ENCODE measurements around the gene CASD1.

GRCh38 chr7:94498918-94499317 lies 10.7 kb upstream of the CASD1 start:
- TF ChIP-seq MXI1 (IDR thresholded peaks at IDR 0.05; ENCODE audit: borderline replicate concordance, low read depth, low read length) = no peak
- no peak for TF ChIP-seq BHLHE40 (IDR thresholded peaks at IDR 0.05; ENCODE audit: low read depth, low read length)
- no peak for TF ChIP-seq CTCF (conservative IDR thresholded peaks at IDR 0.05; ENCODE audit: low read depth, low read length)
- TF ChIP-seq POLR2A (IDR thresholded peaks at IDR 0.05; ENCODE audit: low read depth, low read length) = no peak
- TF ChIP-seq SMC3 (IDR thresholded peaks at IDR 0.05; ENCODE audit: low read depth, low read length) = no peak
- TF ChIP-seq FOS (IDR thresholded peaks at IDR 0.05; ENCODE audit: low read depth, low read length) = no peak
